Nephron progenitor cell (in vitro differentiated cells): ENCODE results near the gene MFAP3L.

Experiments used
- DNase-seq: peaks from one replicate; pipeline ENCODE4 v3.0.0; 2021
- H3K27ac Mint-ChIP-seq: 2 replicates; pipeline ENCODE4 v1.8.0; 2021; ENCODE audit warnings: mild to moderate bottlenecking, moderate library complexity, mixed read lengths
- H3K27me3 Mint-ChIP-seq: 2 replicates; pipeline ENCODE4 v1.8.0; 2021; ENCODE audit warnings: mild to moderate bottlenecking, low read depth, mixed read lengths; ENCODE audit not compliant: poor library complexity
- H3K36me3 Mint-ChIP-seq: 2 replicates; pipeline ENCODE4 v1.8.0; 2021; ENCODE audit warnings: low read depth, mixed read lengths
- H3K4me1 Mint-ChIP-seq: 2 replicates; pipeline ENCODE4 v1.8.0; 2021; ENCODE audit warnings: mixed read lengths
- H3K4me3 Mint-ChIP-seq: 2 replicates; pipeline ENCODE4 v1.8.0; 2021; ENCODE audit warnings: mild to moderate bottlenecking, moderate library complexity, mixed read lengths
- H3K9me3 Mint-ChIP-seq: 2 replicates; pipeline ENCODE4 v1.8.0; 2021; ENCODE audit warnings: mild to moderate bottlenecking, moderate library complexity, mixed read lengths
- TF ChIP-seq, protein P1 (sequence below): fragments of 200-600 bp; sonication (generic); IDR thresholded peaks from 2 replicates; pipeline ENCODE4 v1.5.0; 2021; ENCODE audit warnings: antibody characterized with exemption

MFAP3L gene

GRCh38 chr4:170015285-170015684 is 10.9 kb downstream of the MFAP3L start:
- Mint-ChIP-seq H3K4me3 (no peak overlapping the region), H3K27ac (no peak overlapping the region), H3K27me3 (peaks cover 13% of the 10 kb centered on the region), H3K36me3 (no peaks in the 10 kb centered on the region), H3K4me1 (peaks cover 12% of the 10 kb centered on the region), H3K9me3 (peaks cover 10% of the 10 kb centered on the region)
- no peak for DNase-seq
- TF ChIP-seq, protein P1, sequence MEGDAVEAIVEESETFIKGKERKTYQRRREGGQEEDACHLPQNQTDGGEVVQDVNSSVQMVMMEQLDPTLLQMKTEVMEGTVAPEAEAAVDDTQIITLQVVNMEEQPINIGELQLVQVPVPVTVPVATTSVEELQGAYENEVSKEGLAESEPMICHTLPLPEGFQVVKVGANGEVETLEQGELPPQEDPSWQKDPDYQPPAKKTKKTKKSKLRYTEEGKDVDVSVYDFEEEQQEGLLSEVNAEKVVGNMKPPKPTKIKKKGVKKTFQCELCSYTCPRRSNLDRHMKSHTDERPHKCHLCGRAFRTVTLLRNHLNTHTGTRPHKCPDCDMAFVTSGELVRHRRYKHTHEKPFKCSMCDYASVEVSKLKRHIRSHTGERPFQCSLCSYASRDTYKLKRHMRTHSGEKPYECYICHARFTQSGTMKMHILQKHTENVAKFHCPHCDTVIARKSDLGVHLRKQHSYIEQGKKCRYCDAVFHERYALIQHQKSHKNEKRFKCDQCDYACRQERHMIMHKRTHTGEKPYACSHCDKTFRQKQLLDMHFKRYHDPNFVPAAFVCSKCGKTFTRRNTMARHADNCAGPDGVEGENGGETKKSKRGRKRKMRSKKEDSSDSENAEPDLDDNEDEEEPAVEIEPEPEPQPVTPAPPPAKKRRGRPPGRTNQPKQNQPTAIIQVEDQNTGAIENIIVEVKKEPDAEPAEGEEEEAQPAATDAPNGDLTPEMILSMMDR: no peak

GRCh38 chr4:170014359-170015011 is 11.7 kb downstream of the MFAP3L start:
- Mint-ChIP-seq H3K27me3 (peaks cover 10% of the 10 kb centered on the region), H3K4me1 (peaks cover 12% of the 10 kb centered on the region), H3K27ac (no peak overlapping the region)

DNA sequence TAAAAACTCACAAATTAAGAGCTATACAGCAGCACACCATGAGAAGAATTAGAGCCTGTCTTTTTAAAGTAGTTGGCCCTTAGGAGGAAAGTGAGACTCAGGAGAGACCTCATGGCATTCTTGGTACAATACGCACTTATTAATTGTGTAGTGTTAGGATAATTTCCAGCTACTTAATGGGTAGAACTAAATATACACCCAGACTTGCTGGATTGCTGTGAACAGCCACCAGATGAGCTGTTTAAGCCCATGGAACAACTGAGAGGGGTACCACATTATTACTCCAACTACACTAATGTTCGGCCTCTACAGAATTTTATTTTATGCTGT is 13.6 kb downstream of the MFAP3L start:
- Mint-ChIP-seq H3K4me3 (no peak overlapping the region), H3K36me3 (no peaks in the 10 kb centered on the region), H3K27me3 (no peaks in the 10 kb centered on the region), H3K4me1 (peaks cover 12% of the 10 kb centered on the region), H3K27ac (no peak overlapping the region), H3K9me3 (peaks cover 12% of the 10 kb centered on the region)
- TF ChIP-seq, protein P1: no peak
- DNase-seq: no peak

More at GRCh38 chr4:170014359-170015011, 11.7 kb downstream of the MFAP3L start:
- H3K9me3 Mint-ChIP-seq: peaks cover 12% of the 10 kb centered on the region
- TF ChIP-seq, protein P1: no peak
- no peak overlapping the region for H3K4me3 Mint-ChIP-seq
- no peak for DNase-seq
- no peaks in the 10 kb centered on the region for H3K36me3 Mint-ChIP-seq

DNA sequence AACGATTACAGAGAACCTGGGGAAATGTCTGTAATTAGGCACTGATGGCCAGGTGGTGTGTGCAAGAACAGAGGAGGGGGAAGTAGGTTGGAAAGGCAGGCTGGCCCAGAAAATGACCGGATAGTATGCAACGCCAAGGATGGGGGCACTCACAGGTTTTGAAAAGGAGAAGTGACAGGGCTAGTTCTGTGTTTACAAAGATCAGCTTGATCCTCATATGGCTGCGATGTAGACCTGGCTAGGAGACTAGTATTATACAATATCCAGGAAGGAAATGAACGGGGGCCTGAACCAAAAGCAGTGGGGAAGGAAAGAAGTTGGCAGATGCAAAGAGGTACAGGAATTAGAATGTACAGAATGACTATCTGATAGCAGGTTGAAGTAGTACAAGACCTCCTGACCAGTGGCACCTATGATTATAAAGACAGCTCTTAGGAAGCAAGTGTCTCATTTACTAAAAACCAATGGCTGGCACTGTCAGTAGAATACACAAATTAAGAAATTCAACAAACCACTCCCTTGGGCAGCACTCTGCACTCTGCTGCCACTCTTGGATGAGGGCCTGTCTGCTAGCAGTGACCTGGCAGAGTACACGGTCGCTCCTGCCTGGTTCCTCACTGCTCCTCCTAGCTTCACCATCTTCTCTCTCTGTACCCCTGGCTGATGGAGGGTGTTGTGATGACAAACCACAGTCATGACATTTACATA is 14.1 kb downstream of the MFAP3L start:
- Mint-ChIP-seq H3K27me3 (no peaks in the 10 kb centered on the region), H3K27ac (no peak overlapping the region), H3K36me3 (no peaks in the 10 kb centered on the region), H3K4me3 (no peak overlapping the region), H3K9me3 (peaks cover 12% of the 10 kb centered on the region), H3K4me1 (peaks cover 8% of the 10 kb centered on the region)
- TF ChIP-seq, protein P1: no peak
- DNase-seq: no peak

DNA sequence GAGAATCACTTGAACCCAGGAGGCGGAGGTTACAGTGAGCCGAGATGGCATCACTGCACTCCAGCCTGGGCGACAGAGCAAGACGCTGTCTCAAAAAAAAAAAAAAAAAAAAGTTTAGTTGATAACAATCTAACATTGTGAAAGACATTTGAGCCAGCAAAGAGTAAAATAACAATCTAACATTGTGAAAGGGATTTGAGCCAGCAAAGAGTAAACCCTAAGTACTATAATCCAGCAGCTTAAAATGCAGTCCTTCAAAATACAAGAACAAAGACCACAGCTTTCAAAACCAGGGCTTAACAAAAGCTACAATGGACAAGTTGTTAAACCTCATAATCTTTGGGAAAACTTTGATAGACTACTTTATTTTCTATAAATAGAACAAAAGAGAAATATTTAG is 16.9 kb downstream of the MFAP3L start:
- TF ChIP-seq, protein P1: no peak
- Mint-ChIP-seq H3K4me3 (no peak overlapping the region), H3K36me3 (no peaks in the 10 kb centered on the region), H3K9me3 (peaks cover 12% of the 10 kb centered on the region), H3K27me3 (no peaks in the 10 kb centered on the region), H3K27ac (no peak overlapping the region), H3K4me1 (peaks cover 15% of the 10 kb centered on the region)
- no peak for DNase-seq

DNA sequence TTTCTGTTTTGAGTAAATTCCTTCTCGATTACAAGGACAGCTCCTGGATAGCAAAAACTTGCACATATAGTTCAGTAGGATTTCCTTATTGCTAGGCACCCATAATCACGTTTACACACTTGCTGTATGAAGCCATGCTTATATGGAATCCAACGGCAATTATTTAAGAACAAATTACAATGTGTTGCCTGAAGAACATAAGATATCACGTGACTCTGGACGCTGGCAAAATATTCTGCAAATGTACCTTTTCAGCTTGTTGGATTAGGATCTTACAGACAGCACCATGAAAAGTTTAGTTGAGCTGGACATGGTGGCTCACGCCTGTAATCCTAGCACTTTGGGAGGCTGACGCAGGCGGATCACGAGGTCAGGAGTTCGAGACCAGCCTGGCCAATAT is 17.4 kb downstream of the MFAP3L start:
- no peak overlapping the region for H3K4me3 Mint-ChIP-seq
- TF ChIP-seq, protein P1: no peak
- H3K4me1 Mint-ChIP-seq: peaks cover 17% of the 10 kb centered on the region
- no peak overlapping the region for H3K27ac Mint-ChIP-seq
- DNase-seq: no peak
- H3K9me3 Mint-ChIP-seq: peaks cover 12% of the 10 kb centered on the region
- H3K36me3 Mint-ChIP-seq: no peaks in the 10 kb centered on the region
- no peaks in the 10 kb centered on the region for H3K27me3 Mint-ChIP-seq
